GM19324 (cell line): ENCODE data around the gene EXD3.

Source experiments
- ATAC-seq: cut with Tn5 transposase; IDR thresholded peaks from one replicate; pipeline ENCODE4 v1.9.1; 2021; ENCODE audit warnings: mild to moderate bottlenecking, moderate library complexity; ENCODE audit not compliant: unreplicated experiment, low FRiP score

The EXD3 gene

DNA sequence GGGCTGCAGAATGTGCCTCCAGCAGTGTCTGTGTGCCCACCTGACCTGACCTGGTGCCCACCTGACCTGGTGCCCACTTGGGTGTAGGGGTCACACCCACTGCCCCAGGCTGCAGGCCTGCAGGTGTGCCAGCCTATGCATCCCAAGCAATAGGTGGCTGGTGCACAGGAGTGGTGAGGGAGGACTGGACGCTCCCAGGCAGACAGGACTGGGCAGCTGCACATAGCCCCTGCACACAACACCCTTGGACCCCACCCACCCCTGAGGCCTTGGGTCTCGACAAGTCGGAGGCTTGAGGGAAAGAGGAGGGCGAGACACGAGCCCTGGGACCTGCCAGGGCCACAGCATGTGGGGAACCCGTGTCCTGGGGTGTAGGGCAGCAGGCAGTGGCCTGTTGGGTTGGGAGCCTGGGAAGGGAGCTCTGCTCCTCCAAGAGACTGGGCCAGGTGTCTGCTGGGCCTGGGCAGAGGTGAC is 110.1 kb downstream of the EXD3 start:
- no peak for ATAC-seq

- no peak for ATAC-seq
Observed at GRCh38 chr9:137311986-137312851, 110.7 kb downstream of the EXD3 start.

GRCh38 chr9:137311171-137311985 is 111.6 kb downstream of the EXD3 start:
- ATAC-seq = no peak

- ATAC-seq = no peak
Observed at GRCh38 chr9:137310189-137311052, 112.5 kb downstream of the EXD3 start.

- no peak for ATAC-seq
Observed at GRCh38 chr9:137309368-137310188, 113.4 kb downstream of the EXD3 start.

DNA sequence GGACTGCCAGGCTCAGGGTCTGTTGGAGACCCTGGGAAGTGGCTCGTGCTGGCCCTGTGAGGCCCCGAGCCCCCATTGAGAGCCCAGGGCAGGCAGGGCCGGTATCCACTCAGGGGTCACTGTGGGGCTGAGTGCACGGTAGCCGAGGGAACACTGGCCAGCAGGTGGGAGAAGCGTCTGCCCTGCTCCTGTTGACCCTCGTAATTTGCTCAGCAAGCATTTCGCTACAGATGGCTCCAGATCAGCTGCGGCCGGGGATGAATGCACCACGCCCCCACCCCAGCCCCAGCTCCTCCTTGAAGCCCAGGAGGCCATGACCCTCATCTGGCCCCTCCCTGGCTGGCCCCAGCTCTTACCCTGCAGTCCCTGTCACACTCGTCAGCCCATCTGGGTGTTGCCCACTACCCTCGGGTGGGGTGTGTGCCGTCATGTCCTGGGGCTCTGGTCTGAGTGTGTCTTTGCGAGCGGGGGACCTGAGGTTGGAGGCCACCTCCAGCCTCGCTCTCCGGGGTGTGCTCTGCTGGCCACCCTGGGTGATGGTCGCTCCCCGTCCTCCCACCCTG is 114.8 kb downstream of the EXD3 start:
- ATAC-seq = no peak

- ATAC-seq = no peak
Observed at GRCh38 chr9:137307255-137308056, 115.5 kb downstream of the EXD3 start.

DNA sequence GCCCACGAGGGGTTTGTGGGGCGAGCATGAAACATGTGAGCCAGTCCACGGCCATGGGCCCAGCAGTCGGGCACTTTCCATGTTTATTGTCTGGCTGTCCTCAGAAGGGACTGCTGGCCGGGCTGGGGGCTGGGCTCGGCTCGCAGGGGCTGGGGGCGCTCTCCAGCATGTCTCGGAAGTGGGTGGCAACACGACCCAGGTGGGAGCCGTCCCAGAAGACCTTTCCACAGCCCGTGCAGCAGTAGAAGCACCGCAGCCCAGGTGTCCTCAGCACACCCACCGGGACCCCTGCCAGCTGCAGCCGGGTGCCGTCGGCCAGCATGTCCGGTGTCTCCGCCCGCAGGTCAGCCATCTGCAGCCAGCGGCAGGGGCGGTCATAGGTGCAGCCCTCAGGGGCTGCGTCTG is 116.1 kb downstream of the EXD3 start:
- ATAC-seq = no peak

DNA sequence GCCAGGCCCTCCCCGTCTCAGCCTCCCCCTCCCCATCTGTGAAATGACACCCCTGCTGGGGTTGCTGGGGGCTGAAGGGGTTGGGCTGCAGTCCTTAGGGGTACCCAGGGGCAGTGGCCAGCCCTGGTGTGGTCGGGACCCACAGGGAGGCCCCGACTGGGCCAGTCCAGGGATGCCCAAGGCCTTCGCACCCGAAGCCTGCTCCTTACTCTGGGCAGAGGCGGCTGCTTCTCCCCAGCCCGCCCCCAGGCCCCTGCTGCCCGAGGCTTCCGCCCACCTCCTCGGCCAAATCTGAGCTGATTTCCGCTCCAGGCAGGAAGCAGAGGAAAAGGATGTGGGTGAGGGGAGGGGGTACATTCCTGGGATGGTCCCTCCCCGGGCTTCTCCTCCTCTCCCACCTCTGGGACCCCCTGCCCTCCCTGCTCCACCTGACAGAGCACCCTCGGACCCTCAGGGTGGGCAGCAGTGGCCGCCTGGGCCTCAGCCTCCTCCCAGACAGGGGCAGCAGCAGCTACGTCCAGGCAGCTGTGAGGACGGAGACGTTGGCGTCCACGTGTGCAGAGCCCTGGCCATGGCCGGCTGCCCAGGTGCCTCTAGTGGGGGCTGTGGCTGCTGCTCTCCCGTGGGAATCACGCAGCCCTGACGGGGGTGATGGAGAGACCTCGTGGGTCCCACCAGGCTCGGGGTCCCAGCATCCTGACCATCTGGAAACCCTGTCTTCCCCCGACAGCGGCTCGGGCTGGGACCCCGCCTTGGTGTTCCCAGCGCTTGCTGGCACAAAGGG is 116.7 kb downstream of the EXD3 start:
- no peak for ATAC-seq

DNA sequence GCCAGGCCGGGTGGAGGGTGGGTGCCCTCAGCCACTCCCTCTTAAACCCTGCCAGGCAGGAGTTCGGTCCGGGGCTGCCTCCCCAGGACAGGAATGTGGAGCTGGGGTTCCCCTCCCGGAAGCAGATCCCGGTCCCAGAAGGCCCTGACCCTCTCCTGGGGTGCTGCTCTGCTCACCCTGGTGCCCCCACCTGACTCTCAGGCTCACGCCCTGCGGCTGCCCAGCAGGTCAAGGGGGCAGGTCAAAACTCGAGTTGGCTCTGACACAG is 117.2 kb downstream of the EXD3 start:
- no peak for ATAC-seq

DNA sequence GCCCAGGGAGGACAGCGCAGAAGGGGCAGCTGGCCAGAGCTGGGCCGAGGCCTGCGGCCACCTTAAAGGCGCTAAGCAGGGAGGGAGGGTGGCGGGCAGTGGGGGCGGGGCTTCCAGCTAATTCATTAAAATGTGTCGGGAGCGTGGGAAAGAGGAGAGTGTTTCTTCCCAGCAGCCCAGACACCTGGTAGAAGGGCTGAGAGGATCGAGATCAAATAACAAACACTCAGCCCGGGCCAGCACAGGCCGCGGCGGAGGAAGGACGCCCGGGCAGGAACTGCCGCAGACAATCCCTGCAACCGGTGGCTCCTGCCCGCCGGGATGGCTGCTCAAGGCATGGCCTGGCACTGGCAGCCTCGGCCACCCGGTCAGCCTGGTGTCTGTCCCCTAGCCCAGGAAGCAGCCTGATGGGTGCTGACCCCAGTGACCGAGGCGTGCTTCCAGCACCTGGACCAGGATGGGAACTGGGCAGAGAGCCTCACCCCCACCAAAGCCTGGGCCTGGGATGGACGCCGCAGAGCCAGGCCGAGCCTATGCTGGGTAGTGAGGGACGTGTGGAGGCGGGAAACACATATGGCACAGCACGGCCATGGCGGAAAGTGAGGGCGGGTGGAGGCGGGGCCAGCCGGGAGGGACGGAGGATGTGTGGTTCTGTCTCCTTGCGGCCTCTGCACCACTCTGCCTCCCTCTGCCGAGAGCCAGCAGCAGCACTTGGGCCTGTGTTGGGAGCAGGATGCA is 117.7 kb downstream of the EXD3 start:
- ATAC-seq = no peak

- ATAC-seq = no peak
Observed at GRCh38 chr9:137304383-137305059, 118.4 kb downstream of the EXD3 start.

- no peak for ATAC-seq
Observed at GRCh38 chr9:137303893-137304382, 119.0 kb downstream of the EXD3 start.

GRCh38 chr9:137303151-137303892 is 119.6 kb downstream of the EXD3 start:
- ATAC-seq = no peak

DNA sequence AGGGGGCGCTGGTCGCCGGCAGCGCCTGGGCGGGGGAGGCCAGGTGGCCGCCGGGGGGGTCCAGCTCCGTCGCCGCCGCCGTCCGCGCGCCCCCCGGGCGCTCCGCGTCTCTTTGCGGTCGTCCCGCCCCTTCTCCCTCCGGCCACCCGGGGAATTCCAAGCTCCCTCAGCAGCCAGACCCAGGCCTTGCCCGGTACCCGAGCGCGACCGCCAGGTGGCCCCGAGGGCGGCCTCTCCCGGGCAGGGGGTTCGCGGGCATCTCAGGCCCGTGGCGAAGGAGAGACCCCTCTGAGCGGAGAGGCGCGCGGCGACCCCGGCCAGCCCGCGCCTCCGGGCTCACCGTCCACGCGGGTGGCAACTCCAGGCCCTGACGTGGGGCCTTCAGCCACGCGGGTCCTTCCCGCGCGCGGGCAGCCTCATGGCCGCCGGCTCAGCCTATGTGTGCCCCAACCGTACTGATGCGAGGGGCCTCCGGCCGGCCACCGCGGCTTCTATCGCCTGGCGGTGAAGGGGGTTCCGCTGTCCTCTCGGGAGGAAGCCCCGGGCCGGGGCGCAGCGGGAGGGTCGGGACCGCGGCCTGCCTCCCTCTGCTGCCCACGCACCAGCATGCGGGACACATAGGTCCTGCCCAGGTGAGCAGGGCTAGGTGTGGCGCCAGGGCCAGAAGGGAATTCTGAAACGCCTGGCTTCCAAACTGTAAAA is 120.4 kb downstream of the EXD3 start:
- ATAC-seq = peak; percentile 29

GRCh38 chr9:137302118-137302448 is 120.9 kb downstream of the EXD3 start, which contains the start of gene NRARP:
NRARP (minus strand) TSS chr9:137302271; CDS start chr9:137301928, 343 bp downstream.
- ATAC-seq = peak; percentile 79
